ENCODE results near the gene AK4.

DNA sequence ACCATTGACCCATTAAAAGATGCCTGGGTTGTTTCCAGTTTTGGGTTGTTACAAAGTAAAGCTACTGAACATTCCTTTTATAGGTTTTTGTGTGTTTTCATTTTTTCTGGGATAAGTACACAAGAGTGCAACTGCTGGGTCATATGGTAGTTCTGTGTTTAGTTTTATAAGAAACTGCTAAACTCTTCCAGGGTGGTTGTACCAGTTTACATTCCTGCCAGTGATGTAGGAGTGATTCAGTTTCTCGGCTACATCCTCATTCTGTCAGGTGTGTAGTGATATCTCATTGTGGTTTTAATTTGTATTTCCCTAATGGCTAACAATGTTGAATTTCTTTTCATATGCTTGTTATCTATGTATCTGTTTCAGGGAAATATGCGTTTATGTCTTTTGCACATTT is 102.8 kb downstream of the AK4 start:
- TF ChIP-seq ESRRA (CRISPR knock-in tag; IDR thresholded peaks at IDR 0.05; ENCODE audit: borderline replicate concordance) (no peak), ZNF416 (CRISPR knock-in tag; IDR thresholded peaks at IDR 0.05) (no peak), FOXP1 (CRISPR knock-in tag; IDR thresholded peaks at IDR 0.05; ENCODE audit: borderline replicate concordance) (no peak), ZNF232 (CRISPR knock-in tag; IDR thresholded peaks at IDR 0.05) (no peak), NFYB (CRISPR knock-in tag; conservative IDR thresholded peaks at IDR 0.05; ENCODE audit: low read depth) (no peak), FOXJ3 (CRISPR knock-in tag; IDR thresholded peaks at IDR 0.05; ENCODE audit: borderline replicate concordance) (no peak), NR3C1 (CRISPR knock-in tag; conservative IDR thresholded peaks at IDR 0.05; ENCODE audit: low read depth) (no peak), CREB1 (CRISPR knock-in tag; IDR thresholded peaks at IDR 0.05) (no peak), SP1 (CRISPR knock-in tag; conservative IDR thresholded peaks at IDR 0.05) (no peak)
- TF ChIP-seq, protein P1, sequence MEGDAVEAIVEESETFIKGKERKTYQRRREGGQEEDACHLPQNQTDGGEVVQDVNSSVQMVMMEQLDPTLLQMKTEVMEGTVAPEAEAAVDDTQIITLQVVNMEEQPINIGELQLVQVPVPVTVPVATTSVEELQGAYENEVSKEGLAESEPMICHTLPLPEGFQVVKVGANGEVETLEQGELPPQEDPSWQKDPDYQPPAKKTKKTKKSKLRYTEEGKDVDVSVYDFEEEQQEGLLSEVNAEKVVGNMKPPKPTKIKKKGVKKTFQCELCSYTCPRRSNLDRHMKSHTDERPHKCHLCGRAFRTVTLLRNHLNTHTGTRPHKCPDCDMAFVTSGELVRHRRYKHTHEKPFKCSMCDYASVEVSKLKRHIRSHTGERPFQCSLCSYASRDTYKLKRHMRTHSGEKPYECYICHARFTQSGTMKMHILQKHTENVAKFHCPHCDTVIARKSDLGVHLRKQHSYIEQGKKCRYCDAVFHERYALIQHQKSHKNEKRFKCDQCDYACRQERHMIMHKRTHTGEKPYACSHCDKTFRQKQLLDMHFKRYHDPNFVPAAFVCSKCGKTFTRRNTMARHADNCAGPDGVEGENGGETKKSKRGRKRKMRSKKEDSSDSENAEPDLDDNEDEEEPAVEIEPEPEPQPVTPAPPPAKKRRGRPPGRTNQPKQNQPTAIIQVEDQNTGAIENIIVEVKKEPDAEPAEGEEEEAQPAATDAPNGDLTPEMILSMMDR (IDR thresholded peaks at IDR 0.05) = no peak
- TF ChIP-seq, protein P2, sequence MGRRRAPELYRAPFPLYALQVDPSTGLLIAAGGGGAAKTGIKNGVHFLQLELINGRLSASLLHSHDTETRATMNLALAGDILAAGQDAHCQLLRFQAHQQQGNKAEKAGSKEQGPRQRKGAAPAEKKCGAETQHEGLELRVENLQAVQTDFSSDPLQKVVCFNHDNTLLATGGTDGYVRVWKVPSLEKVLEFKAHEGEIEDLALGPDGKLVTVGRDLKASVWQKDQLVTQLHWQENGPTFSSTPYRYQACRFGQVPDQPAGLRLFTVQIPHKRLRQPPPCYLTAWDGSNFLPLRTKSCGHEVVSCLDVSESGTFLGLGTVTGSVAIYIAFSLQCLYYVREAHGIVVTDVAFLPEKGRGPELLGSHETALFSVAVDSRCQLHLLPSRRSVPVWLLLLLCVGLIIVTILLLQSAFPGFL (CRISPR knock-in tag; IDR thresholded peaks at IDR 0.05; ENCODE audit: borderline replicate concordance) = no peak
- TF ChIP-seq, protein P3, sequence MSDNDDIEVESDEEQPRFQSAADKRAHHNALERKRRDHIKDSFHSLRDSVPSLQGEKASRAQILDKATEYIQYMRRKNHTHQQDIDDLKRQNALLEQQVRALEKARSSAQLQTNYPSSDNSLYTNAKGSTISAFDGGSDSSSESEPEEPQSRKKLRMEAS (CRISPR knock-in tag; IDR thresholded peaks at IDR 0.05) = no peak
- TF ChIP-seq, protein P4, sequence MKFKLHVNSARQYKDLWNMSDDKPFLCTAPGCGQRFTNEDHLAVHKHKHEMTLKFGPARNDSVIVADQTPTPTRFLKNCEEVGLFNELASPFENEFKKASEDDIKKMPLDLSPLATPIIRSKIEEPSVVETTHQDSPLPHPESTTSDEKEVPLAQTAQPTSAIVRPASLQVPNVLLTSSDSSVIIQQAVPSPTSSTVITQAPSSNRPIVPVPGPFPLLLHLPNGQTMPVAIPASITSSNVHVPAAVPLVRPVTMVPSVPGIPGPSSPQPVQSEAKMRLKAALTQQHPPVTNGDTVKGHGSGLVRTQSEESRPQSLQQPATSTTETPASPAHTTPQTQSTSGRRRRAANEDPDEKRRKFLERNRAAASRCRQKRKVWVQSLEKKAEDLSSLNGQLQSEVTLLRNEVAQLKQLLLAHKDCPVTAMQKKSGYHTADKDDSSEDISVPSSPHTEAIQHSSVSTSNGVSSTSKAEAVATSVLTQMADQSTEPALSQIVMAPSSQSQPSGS (CRISPR knock-in tag; IDR thresholded peaks at IDR 0.05; ENCODE audit: borderline replicate concordance, low read depth) = no peak
- TF ChIP-seq, protein P5, sequence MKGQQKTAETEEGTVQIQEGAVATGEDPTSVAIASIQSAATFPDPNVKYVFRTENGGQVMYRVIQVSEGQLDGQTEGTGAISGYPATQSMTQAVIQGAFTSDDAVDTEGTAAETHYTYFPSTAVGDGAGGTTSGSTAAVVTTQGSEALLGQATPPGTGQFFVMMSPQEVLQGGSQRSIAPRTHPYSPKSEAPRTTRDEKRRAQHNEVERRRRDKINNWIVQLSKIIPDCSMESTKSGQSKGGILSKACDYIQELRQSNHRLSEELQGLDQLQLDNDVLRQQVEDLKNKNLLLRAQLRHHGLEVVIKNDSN (CRISPR knock-in tag; IDR thresholded peaks at IDR 0.05) = no peak
